Fibroblast of skin of left biceps (primary cell): ENCODE results near the gene MRPS15.
"Not testable (repeated sequence)": the region's sequence is repeated elsewhere in the genome, so short reads cannot be mapped to it uniquely, and the experiment has no call there.

Experiments
- DNase-seq, 2 experiments: peaks; one replicate each; pipeline ENCODE4 v3.0.0-alpha.2; 2013; ENCODE audit warnings: low read depth in 2 of 2

MRPS15 gene

DNA sequence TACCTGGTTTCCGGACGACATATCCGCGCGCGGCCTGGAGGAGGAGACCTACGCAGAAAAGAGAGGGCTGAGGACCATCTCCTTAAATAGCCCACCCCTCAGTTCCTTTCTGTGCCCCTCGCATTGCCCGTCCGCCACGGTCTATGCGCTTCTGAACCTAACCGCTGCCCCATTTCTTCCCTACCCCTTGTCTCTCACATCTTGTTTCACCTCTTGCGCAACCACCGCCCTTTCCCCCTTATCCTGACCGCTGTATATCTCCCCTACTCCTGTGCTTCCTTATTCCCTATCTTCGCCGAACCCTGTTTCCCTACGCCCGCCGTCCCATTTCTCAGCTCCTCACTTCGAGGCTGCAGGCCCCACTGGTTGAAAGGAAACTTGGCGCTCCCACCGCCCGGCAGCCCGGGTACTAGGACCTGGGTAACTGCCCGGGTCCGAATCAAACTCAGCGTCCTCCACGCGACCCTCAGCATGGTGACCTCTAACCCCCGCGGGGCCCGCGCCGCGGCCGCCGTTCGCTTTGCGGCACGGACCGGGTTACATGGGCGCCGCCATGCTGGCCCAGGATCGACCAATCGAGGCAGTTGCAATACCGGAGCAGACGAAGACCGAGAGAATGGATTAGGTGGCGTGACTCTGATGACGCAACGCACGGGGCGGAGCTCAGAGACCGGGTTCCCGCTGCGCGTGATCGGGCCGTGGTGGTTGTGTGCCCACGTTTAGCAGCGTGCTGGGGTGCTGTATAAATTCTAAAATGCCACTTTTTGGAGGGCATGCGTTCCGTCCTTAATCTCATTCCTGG is at the start of gene MRPS15:
Gene MRPS15, minus strand, starts transcription at position 582 of the 802 bp plus-strand sequence. Its CDS starts 109 bp downstream, at position 473.
- DNase-seq: peak; percentile 81 to 83

- DNase-seq: no peak
Measured at GRCh38 chr1:36512842-36513241, 48.7 kb upstream of the MRPS15 start.

GRCh38 chr1:36511804-36512798 is 47.9 kb upstream of the MRPS15 start:
- DNase-seq: no peak

GRCh38 chr1:36511220-36511619 is 47.0 kb upstream of the MRPS15 start:
- not testable (repeated sequence) for DNase-seq

- DNase-seq: no peak
Measured at GRCh38 chr1:36510418-36510817, 46.2 kb upstream of the MRPS15 start.

GRCh38 chr1:36508257-36508656 is 44.1 kb upstream of the MRPS15 start:
- no peak for DNase-seq

- no peak for DNase-seq
Measured at GRCh38 chr1:36506276-36506920, 42.2 kb upstream of the MRPS15 start.

DNA sequence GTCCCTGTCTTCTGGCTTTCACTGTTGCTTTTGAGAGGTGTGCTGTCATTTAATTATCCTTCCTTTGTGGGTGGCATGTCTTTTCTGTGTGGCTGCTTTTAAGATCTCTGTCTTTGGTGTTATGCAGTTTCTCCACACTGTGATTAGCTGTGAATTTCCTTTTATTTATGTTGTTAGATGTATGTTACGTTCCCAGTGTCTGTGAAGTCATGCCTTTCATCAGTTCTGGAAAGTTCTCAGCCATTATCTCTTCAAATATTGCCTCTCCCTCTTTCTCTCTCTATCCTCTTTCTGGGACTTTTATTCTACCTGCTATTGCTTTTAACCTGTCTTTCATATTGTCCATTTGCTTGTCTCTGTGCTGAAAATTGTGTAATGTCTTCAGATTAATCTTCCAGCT is 39.5 kb upstream of the MRPS15 start:
- DNase-seq: no peak

- DNase-seq: no peak
Measured at GRCh38 chr1:36503159-36503558, 39.0 kb upstream of the MRPS15 start.

- DNase-seq: no peak
Measured at GRCh38 chr1:36502616-36503015, 38.4 kb upstream of the MRPS15 start.

- DNase-seq: not testable (repeated sequence)
Measured at GRCh38 chr1:36501911-36502310, 37.7 kb upstream of the MRPS15 start.

GRCh38 chr1:36497207-36497606 is 33.0 kb upstream of the MRPS15 start:
- no peak for DNase-seq

GRCh38 chr1:36494971-36495370 is 30.8 kb upstream of the MRPS15 start:
- no peak for DNase-seq

- DNase-seq: no peak
Measured at GRCh38 chr1:36493524-36493923, 29.3 kb upstream of the MRPS15 start.

- DNase-seq: no peak
Measured at GRCh38 chr1:36492491-36492890, 28.3 kb upstream of the MRPS15 start.

DNA sequence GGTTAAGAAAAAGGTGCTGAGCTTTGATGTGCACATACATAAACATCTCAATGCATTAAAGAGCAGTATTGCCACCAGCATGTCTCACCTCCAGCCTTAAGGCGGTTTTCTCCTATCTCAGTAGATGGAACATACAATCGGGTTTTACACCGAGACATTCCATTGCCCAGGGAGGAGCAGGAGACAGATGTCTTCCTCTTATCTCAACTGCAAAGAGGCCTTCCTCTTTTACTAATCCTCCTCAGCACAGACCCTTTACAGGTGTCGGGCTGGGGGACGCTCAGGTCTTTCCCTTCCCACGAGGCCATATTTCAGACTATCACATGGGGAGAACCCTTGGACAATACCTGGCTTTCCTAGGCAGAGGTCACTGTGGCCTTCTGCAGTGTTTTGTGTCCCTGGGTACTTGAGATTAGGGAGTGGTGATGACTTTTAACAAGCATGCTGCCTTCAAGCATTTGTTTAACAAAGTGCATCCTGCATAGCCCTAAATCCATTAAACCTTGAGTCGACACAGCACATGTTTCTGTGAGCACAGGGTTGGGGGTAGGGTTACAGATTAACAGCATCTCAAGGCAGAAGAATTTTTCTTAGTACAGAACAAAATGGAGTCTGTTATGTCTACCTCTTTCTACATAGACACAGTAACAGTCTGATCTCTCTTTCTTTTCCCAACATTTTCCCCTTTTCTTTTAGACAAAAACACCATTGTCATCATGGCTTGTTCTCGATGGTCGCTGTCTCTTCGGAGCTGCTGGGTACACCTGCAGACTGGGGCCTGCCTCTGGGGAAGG is 25.3 kb upstream of the MRPS15 start:
- not testable (repeated sequence) for DNase-seq

GRCh38 chr1:36487906-36488305 is 23.7 kb upstream of the MRPS15 start:
- no peak for DNase-seq

DNA sequence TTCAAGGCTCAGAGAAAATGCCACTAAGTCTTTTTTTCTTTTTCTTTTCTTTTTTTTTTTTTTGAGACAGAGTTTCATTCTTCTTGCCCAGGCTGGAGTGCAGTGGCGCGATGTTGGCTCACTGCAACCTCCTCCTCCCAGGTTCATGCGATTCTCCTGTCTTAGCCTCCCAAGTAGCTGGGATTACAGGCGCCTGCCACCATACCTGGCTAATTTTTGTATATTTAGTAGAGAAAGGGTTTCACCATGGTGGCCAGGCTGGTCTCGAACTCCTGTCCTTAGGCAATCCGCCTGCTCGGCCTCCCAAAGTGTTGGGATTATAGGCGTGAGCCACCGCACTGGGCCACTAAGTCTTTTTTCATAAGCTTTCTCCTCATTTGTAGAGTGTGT is 23.1 kb upstream of the MRPS15 start:
- DNase-seq: not testable (repeated sequence)

DNA sequence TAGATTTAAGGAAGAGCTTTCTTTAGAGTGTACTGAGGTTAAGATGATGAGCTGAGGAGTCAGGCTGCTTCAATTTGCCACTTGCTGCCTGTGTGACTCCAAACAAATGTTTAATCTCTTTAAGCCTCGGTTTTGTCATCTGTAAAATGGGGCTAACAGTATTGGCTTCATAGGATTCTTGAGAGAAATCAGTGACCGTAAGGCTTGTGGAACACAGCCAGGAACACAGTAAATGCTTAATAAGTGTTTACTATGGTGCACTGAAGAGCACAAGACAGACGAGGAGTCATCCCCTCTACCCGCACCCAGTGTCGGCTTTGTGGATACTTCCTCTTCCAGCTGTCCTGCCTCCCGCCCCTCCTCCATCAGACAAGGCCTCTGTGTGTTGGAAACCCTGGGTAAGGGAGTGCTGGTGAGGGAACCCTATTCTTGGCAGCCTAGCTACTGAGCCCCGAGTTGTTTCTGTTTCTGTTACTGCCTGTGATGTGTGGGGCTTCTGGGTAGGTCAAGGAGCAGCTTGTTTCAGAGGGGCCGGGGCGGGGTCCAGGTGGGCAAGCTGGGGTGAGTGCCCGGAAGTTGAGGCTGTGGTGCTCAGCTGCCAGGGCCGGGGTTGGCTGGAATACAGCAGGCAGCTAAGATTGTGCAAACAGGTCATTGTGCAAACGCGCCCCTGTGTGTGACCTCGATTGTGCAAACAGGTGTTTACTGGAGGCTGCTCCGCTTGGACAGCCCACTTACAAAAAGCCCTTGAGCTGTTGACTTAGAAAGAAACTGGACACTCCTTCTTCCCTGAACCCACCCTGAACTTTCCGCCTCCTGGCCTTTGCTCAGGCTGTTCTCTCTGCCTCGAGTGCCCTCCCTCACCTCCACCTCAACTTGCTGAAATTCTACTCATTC is 22.5 kb upstream of the MRPS15 start:
- no peak for DNase-seq

- DNase-seq: no peak
Measured at GRCh38 chr1:36486093-36486438, 21.9 kb upstream of the MRPS15 start.
